Endothelial cell of umbilical vein (primary cell): ENCODE data around the gene GPSM1. TPM values are rescaled to one million over a fixed set of nuclear protein-coding genes. Genes with fewer than 3 reads are reported as not detected.

ENCODE experiments used
- BruUV-seq: library from RNA; stranded (reverse); fragments of 400-500 nt; replicated peaks from 2 replicates; lab custom pipeline; 2021; lab: Mats Ljungman, UMichigan
- CTCF ChIA-PET: fragments of 300-600, 350-600 bp; sonication (Branson Sonifier 250); formaldehyde crosslinking; loops from one replicate; lab custom pipeline; 2021; ENCODE audit warnings: antibody characterized with exemption, inconsistent platforms; lab: Charles Lee
- POLR2A ChIA-PET: fragments of 300-600, 350-600 bp; sonication (Branson Sonifier 250); formaldehyde crosslinking; loops from one replicate; lab custom pipeline; 2021; ENCODE audit warnings: antibody characterized with exemption, inconsistent platforms; lab: Charles Lee
- DNase-seq: peaks from one replicate; pipeline ENCODE4 v3.0.0-alpha.2; 2011; ENCODE audit warnings: low read depth, low spot score
- FAIRE-seq: peaks from 2 replicates; lab custom pipeline; 2011; peaks lifted over from hg19 to GRCh38; lab: Jason Lieb, UNC
- H2AFZ ChIP-seq: 2 replicates; pipeline ENCODE4 v1.6.0; 2012; ENCODE audit warnings: low read depth, low read length, control low read depth, inconsistent platforms
- H3K27ac ChIP-seq: 2 replicates; pipeline ENCODE4 v1.5.1; 2011; ENCODE audit warnings: low read depth, mild to moderate bottlenecking, control low read depth, low read length, moderate library complexity; ENCODE audit not compliant: insufficient read depth
- H3K27me3 ChIP-seq, 2 experiments: 2 replicates each; pipeline versions ENCODE4 v1.6.0 to v1.6.1; 2011; ENCODE audit warnings: low read length in 2 of 2, mixed read lengths in 1 of 2; ENCODE audit not compliant: control insufficient read depth in 2 of 2, insufficient read depth in 2 of 2
- H3K36me3 ChIP-seq, 2 experiments: 2 replicates in 1 of 2; 3 replicates in 1 of 2; pipeline ENCODE4 v1.5.1; 2011; ENCODE audit warnings: low read length in 2 of 2, mild to moderate bottlenecking in 1 of 2, moderate library complexity in 1 of 2; ENCODE audit not compliant: control insufficient read depth in 2 of 2, insufficient read depth in 2 of 2; ENCODE audit errors: extremely low read depth in 1 of 2
- H3K4me1 ChIP-seq: 3 replicates; pipeline ENCODE4 v1.5.1; 2011; ENCODE audit warnings: mild to moderate bottlenecking, low read length; ENCODE audit not compliant: control insufficient read depth, insufficient read depth; ENCODE audit errors: extremely low read depth
- H3K4me2 ChIP-seq: 2 replicates; pipeline ENCODE4 v1.6.1; 2011; ENCODE audit warnings: low read length, control low read depth, mixed read lengths; ENCODE audit not compliant: insufficient read depth
- H3K4me3 ChIP-seq, 3 experiments: fragments of 200-600 bp in 1 of 3; sonication (generic), shearing (Covaris generic) in 1 of 3; replicated peaks in 1 of 3; 2 replicates each; pipeline ENCODE4 v1.5.1; 2011 to 2016; ENCODE audit warnings: control low read depth in 3 of 3, low read length in 3 of 3, mild to moderate bottlenecking in 2 of 3, inconsistent platforms in 1 of 3, low read depth in 1 of 3, moderate library complexity in 1 of 3; ENCODE audit not compliant: insufficient read depth in 1 of 3
- H3K79me2 ChIP-seq: 2 replicates; pipeline ENCODE4 v1.6.0; 2012; ENCODE audit warnings: low read length, inconsistent platforms; ENCODE audit not compliant: control insufficient read depth, insufficient read depth
- H3K9ac ChIP-seq: replicated peaks from 2 replicates; pipeline ENCODE3; 2011; ENCODE audit warnings: low read length, control low read depth; ENCODE audit not compliant: insufficient read depth; ENCODE audit errors: extremely low read depth
- H3K9me1 ChIP-seq: replicated peaks from 3 replicates; pipeline ENCODE4 v1.6.0; 2011; ENCODE audit warnings: mild to moderate bottlenecking, low read length; ENCODE audit not compliant: control insufficient read depth, insufficient read depth; ENCODE audit errors: extremely low read depth
- H3K9me3 ChIP-seq: replicated peaks from 2 replicates; pipeline ENCODE4 v1.5.1; 2012; ENCODE audit warnings: low read length, inconsistent platforms; ENCODE audit not compliant: control insufficient read depth, insufficient read depth
- H4K20me1 ChIP-seq: replicated peaks from 2 replicates; pipeline ENCODE3; 2011; ENCODE audit warnings: mild to moderate bottlenecking, low read length; ENCODE audit not compliant: control insufficient read depth, insufficient read depth; ENCODE audit errors: extremely low read depth
- CTCF ChIP-seq, 2 donors: IDR thresholded peaks; 1 replicate in 1 of 2; 2 replicates in 1 of 2; pipeline ENCODE4 v1.5.1; 2011; ENCODE audit warnings: low read length in 2 of 2, mild to moderate bottlenecking in 2 of 2, moderate library complexity in 2 of 2, control low read depth in 1 of 2, inconsistent platforms in 1 of 2, low read depth in 1 of 2; ENCODE audit not compliant: insufficient read depth in 1 of 2; ENCODE audit errors: extremely low read depth in 1 of 2
- GATA2 ChIP-seq: IDR thresholded peaks from 2 replicates; pipeline ENCODE4 v1.7.0; 2011; ENCODE audit warnings: low read depth, mild to moderate bottlenecking, moderate library complexity, mixed read lengths, low read length; ENCODE audit not compliant: insufficient read length, insufficient read depth
- POLR2A ChIP-seq: IDR thresholded peaks from 2 replicates; pipeline ENCODE4 v1.6.1; 2012; ENCODE audit warnings: low read depth, mild to moderate bottlenecking, control low read depth, low read length
- POLR2AphosphoS5 ChIP-seq: IDR thresholded peaks from 2 replicates; pipeline ENCODE4 v1.6.1; 2012; ENCODE audit warnings: low read depth, mild to moderate bottlenecking, control low read depth, low read length, moderate library complexity; ENCODE audit not compliant: insufficient read depth
- dilution Hi-C: fragments of 300-500 bp; cut with MboI; formaldehyde crosslinking; loops from one replicate; pipeline ENCODE4 v1.15.0; 2019; ENCODE audit warnings: low sequenced_read_pairs; ENCODE audit not compliant: extremely low pct_ligation_motif_present
- intact Hi-C: fragments of 100-400 bp; cut with micrococcal nuclease; formaldehyde crosslinking; loops from one replicate; pipeline ENCODE4 v1.10.0; 2022
- polyA plus RNA-seq, 4 experiments: library from polyadenylated mRNA; depleted of rRNA in 3 of 4; stranded (reverse) in 3 of 4; unstranded in 1 of 4; fragments of >200 nt; gene quantifications; 2 replicates each; pipeline versions ENCODE4 v1.2.1 to v1.2.3, GENCODE V29; 2011 to 2012; ENCODE audit warnings: missing spikeins in 1 of 4
- total RNA-seq: library from RNA; stranded (reverse); gene quantifications from 2 replicates; pipeline ENCODE4 v1.2.3, GENCODE V29; 2021

GPSM1 gene
- total and polyA plus RNA-seq, 2 donors (not counting 3 experiments of a cell fraction or from before 2014, with no cell fraction given) = 34.6 to 47.1 TPM

GRCh38 chr9:136323371-136323789 is 4.0 kb upstream of the GPSM1 start:
- Histone ChIP-seq H3K9me3 (no peaks in the 10 kb centered on the region), H2AFZ (no peak overlapping the region), H3K27ac (no peak overlapping the region), H3K4me2 (no peak overlapping the region), H3K9me1 (no peaks in the 10 kb centered on the region), H3K4me3 (no peak overlapping the region), H3K27me3 (no peaks in the 10 kb centered on the region), H3K9ac (no peak overlapping the region), H3K4me1 (peaks cover 16% of the 10 kb centered on the region), H3K36me3 (no peaks in the 10 kb centered on the region), H4K20me1 (no peaks in the 10 kb centered on the region), H3K79me2 (peaks cover 6% of the 10 kb centered on the region)
- BruUV-seq = no TSS peak
- CTCF ChIA-PET = interaction anchor here (1.8 to 2.3 kb wide), 2 partner anchors 10 to 23 kb away, joined by 5 to 22 read pairs; no protein-coding TSS in a partner anchor
- DNase-seq = no peak
- POLR2A ChIA-PET = no interaction called here
- intact Hi-C loops (no loop called here), dilution Hi-C loops (no loop called here)
- no peak for FAIRE-seq
- TF ChIP-seq POLR2AphosphoS5 = no peak
- TF ChIP-seq GATA2 = no peak
- no peak for TF ChIP-seq CTCF (IDR thresholded peaks at IDR 0.05; ENCODE audit: extremely low read depth in 1 of 2, insufficient read depth in 1 of 2, low read depth in 1 of 2, low read length in 2 of 2)
- no peak for TF ChIP-seq POLR2A
